Stomach (tissue), 9 donors: Measurements from ENCODE around the gene DOCK4. TPM values are rescaled to one million over a fixed set of nuclear protein-coding genes. Genes with fewer than 3 reads are reported as not detected.

Experiments used
- DNase-seq, 2 donors: peaks; one replicate each; pipeline versions ENCODE4 v3.0.0 to v3.0.0-alpha.2; 2013 to 2019
- H3K27ac ChIP-seq, 5 donors: fragments of 200-600 bp in 4 of 5; sonication (generic) in 4 of 5; one replicate each; pipeline ENCODE4 v1.5.1; 2013 to 2019; ENCODE audit warnings: mild to moderate bottlenecking in 1 of 5, moderate library complexity in 1 of 5
- H3K27me3 ChIP-seq, 3 donors: fragments of 200-600 bp; sonication (generic); one replicate each; pipeline ENCODE4 v1.5.1; 2017 to 2019; ENCODE audit warnings: mixed run types in 1 of 3
- H3K36me3 ChIP-seq, 4 donors: fragments of 200-600 bp; sonication (generic); 1 replicate in 3 of 4; 2 replicates in 1 of 4; pipeline ENCODE4 v1.5.1; 2016 to 2019
- H3K4me1 ChIP-seq, 4 donors: fragments of 200-600 bp; sonication (generic); one replicate each; pipeline ENCODE4 v1.5.1; 2016 to 2019
- H3K4me3 ChIP-seq, 4 donors: fragments of 200-600 bp; sonication (generic) in 3 of 4; one replicate each; pipeline ENCODE4 v1.5.1; 2016 to 2019; ENCODE audit warnings: mild to moderate bottlenecking in 1 of 4
- H3K9me3 ChIP-seq, 4 donors: fragments of 200-600 bp; sonication (generic); one replicate each; pipeline ENCODE4 v1.5.1; 2016 to 2019
- EP300 ChIP-seq: sonication (generic); formaldehyde crosslinking; IDR thresholded peaks from one replicate; pipeline ENCODE4 v1.6.1; 2017; ENCODE audit warnings: antibody characterized with exemption
- POLR2A ChIP-seq, 4 donors: fragments of 450-650 bp; IDR thresholded peaks; one replicate each; pipeline ENCODE4 v1.6.1; 2016; ENCODE audit warnings: antibody characterized with exemption in 4 of 4, control low read depth in 2 of 4, mild to moderate bottlenecking in 1 of 4, moderate library complexity in 1 of 4
- POLR2AphosphoS5 ChIP-seq, 3 donors: sonication (generic); formaldehyde crosslinking; IDR thresholded peaks; one replicate each; pipeline ENCODE4 v1.6.1; 2016; ENCODE audit warnings: antibody characterized with exemption in 3 of 3
- WGBS, 5 donors: extraction: QIAGEN DNeasy Blood & Tissue Kit in 3 of 5; methylation state at CpG; one replicate each; pipeline versions ENCODE4 v1.1.5 to v1.1.7; 2013 to 2018; 5-methylcytosine and 5-hydroxymethylcytosine counted together
- intact Hi-C: fragments of 100-400 bp; cut with DNase I; formaldehyde crosslinking; loops from one replicate; pipeline ENCODE4 v1.15.1; 2023; ENCODE audit warnings: low total_unique reads
- polyA plus RNA-seq, 3 donors: library from polyadenylated mRNA; stranded (reverse); fragments of 200-250 nt; gene quantifications; one replicate each; pipeline ENCODE4 v1.2.3, GENCODE V29; 2013
- total RNA-seq, 5 donors: library from RNA; depleted of rRNA; stranded (reverse); fragments of >200 nt; gene quantifications; one replicate each; pipeline versions ENCODE4 v1.1.0 to v1.2.3, GENCODE V29; 2014 to 2016
- TF ChIP-seq, protein P1 (sequence below), 7 experiments: fragments of 450-650 bp in 4 of 7; fragments of 200-600 bp in 3 of 7; sonication (generic) in 3 of 7; IDR thresholded peaks; one replicate each; pipeline ENCODE4 v1.5.1; 2016 to 2019; ENCODE audit warnings: antibody characterized with exemption in 7 of 7, control low read depth in 2 of 7, mild to moderate bottlenecking in 1 of 7
- donor health status: healthy with polysubstance abuse.
- donor health status: Bipolar disorder and iron deficiency.
- donor health status: healthy.

DOCK4 gene
- total and polyA plus RNA-seq, 8 donors: 1.1 to 54.9 (median 16.4) TPM

DNA sequence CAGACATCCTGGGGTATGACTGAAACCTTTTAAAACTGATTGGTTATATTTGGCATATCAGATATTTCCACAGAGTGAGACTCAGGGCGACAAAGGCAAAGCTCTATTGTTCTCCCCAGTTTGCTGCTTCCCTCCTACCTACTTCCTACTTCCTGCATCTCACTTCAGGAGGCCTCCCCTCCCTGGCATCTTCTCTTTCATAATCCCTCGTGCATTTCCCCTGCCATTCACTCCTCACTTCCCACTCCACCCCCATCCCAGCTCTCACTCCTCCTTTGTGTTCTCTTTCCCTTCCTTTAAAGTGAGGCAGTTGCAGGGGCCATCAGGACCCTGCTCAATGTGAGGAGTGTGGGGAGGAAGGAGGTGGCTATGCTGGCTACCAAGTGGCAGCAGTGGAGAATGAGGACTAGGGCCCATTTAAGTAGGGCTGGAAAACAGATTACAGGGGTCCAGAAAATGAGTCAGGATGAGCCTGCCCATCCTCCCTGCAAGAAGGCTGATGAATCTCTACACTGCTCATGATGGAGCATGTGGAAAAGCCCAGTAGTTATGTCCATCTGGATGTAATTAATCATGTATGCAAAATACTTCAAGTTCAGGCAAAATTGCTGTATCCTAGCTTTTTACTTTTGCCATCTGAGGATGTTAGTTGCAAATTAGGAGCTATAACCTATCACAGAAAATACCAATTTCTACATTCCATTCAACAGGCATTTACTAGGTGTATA lies 332.1 kb downstream of the DOCK4 start:
- WGBS, 5 donors: 13 to 42% (median 23%) methylated on average over 2 of the region's 2 CpGs
- intact Hi-C loops: no loop called here
- no peak overlapping the region for H3K27ac ChIP-seq
- H3K9me3 ChIP-seq: no peaks in the 10 kb centered on the region
- DNase-seq: no peak
- peaks cover 0 to 14% (median 1%) of the 10 kb centered on the region in 4 donors for H3K36me3 ChIP-seq
- peaks cover 0 to 13% (median 5%) of the 10 kb centered on the region in 4 donors for H3K4me1 ChIP-seq
- no peak overlapping the region for H3K4me3 ChIP-seq
- TF ChIP-seq POLR2A (IDR thresholded peaks at IDR 0.05): no peak
- TF ChIP-seq POLR2AphosphoS5 (IDR thresholded peaks at IDR 0.05): no peak
- no peak for TF ChIP-seq EP300
- TF ChIP-seq, protein P1, sequence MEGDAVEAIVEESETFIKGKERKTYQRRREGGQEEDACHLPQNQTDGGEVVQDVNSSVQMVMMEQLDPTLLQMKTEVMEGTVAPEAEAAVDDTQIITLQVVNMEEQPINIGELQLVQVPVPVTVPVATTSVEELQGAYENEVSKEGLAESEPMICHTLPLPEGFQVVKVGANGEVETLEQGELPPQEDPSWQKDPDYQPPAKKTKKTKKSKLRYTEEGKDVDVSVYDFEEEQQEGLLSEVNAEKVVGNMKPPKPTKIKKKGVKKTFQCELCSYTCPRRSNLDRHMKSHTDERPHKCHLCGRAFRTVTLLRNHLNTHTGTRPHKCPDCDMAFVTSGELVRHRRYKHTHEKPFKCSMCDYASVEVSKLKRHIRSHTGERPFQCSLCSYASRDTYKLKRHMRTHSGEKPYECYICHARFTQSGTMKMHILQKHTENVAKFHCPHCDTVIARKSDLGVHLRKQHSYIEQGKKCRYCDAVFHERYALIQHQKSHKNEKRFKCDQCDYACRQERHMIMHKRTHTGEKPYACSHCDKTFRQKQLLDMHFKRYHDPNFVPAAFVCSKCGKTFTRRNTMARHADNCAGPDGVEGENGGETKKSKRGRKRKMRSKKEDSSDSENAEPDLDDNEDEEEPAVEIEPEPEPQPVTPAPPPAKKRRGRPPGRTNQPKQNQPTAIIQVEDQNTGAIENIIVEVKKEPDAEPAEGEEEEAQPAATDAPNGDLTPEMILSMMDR (IDR thresholded peaks at IDR 0.05): no peak
- H3K27me3 ChIP-seq: no peaks in the 10 kb centered on the region

DNA sequence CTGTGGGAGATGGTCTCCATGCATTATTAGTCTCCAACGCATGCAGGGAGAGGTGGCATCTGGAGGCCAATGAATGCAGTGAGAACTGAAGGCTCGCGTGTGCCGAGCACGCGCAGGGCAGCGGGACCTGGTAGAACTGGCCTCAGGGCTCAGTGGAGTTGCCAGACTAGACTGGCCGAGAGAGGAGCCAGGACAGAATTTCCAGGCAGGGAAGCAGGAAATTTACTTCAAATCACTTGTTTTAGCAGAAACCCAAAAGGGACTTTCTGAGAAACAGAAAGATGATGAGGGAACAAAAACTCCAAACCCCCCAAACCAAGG lies 332.9 kb downstream of the DOCK4 start:
- no peak for DNase-seq
- Histone ChIP-seq H3K4me1 (peaks cover 0 to 13% (median 5%) of the 10 kb centered on the region in 4 donors), H3K9me3 (no peaks in the 10 kb centered on the region), H3K27me3 (no peaks in the 10 kb centered on the region), H3K36me3 (peaks cover 0 to 7% (median 2%) of the 10 kb centered on the region in 4 donors), H3K4me3 (no peak overlapping the region), H3K27ac (no peak overlapping the region)
- TF ChIP-seq, protein P1 (IDR thresholded peaks at IDR 0.05): no peak
- TF ChIP-seq POLR2AphosphoS5 (IDR thresholded peaks at IDR 0.05) (no peak), POLR2A (IDR thresholded peaks at IDR 0.05) (no peak), EP300 (no peak)
- intact Hi-C loops: no loop called here
- 88 to 93% (median 91%) methylated on average over 8 of the region's 8 CpGs for WGBS, 5 donors

DNA sequence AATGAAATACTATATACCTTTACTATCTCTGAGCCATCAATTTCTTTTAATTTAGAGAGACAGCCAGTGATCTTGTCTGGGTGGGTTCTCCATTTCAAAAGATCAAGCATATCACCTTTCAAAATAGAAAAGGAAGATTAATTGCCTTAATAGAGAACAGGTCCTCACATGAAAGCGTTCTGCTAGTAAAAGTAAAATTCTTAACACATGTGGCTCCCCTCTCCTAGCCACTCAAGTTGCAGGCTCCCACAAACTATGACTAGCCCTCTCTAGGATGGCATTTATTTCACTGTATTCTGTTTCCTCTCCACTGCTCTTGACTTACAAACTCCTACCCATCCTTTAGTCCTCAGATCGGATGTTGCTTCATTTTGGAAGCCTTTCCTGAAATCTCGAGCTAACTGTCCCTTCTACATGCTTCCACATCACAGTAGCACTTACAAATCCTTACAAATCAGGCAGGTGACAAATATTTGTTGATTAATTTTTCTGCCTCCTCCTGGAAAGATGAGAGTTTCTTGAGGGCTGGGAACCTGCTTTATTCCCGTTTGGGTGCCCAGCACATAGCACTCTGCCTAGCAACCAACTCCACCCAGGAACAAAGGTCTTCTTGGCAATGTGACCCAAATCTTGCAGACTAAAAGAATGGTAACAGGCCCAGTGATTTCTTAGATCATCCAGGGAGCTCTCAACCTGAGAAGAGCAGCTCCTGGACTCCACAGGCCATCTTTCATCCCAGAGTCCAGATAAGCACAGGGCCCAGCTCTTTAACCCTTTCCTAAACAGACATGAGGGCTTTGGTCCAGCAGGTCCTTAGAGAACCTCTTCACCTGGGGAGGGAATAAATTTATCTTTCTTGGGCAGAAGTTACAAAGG lies 333.5 kb downstream of the DOCK4 start:
- Histone ChIP-seq H3K36me3 (peaks cover 0 to 10% (median 4%) of the 10 kb centered on the region in 4 donors), H3K9me3 (no peaks in the 10 kb centered on the region), H3K4me1 (peaks cover 0 to 13% (median 5%) of the 10 kb centered on the region in 4 donors), H3K27me3 (no peaks in the 10 kb centered on the region), H3K4me3 (no peak overlapping the region), H3K27ac (no peak overlapping the region)
- TF ChIP-seq POLR2A (IDR thresholded peaks at IDR 0.05) (no peak), POLR2AphosphoS5 (IDR thresholded peaks at IDR 0.05) (no peak), EP300 (no peak)
- TF ChIP-seq, protein P1 (IDR thresholded peaks at IDR 0.05): no peak
- 57 to 73% (median 68%) methylated on average over 4 of the region's 4 CpGs for WGBS, 5 donors
- no peak for DNase-seq
- intact Hi-C loops: no loop called here

DNA sequence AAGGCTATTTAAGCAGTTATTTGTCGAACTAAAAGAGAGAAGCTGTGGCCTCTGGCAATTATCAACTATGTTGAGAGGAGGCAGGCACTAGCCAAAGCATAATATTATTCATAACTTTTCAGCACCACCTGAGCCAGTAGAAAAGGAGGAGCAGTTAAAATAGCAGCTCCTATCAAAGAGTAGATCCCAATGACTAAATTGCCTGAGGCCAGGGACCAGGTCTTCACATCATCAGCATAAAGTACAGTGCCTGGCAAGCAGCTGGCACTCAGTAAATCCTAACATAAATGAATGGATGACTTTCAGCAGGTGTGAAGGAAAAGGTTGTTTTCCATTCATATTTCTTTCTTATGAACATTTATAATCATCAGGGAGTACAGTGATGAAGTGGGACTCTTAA lies 334.9 kb downstream of the DOCK4 start:
- H3K9me3 ChIP-seq: no peaks in the 10 kb centered on the region
- peaks cover 0 to 14% (median 6%) of the 10 kb centered on the region in 4 donors for H3K36me3 ChIP-seq
- peaks cover 0 to 13% (median 5%) of the 10 kb centered on the region in 4 donors for H3K4me1 ChIP-seq
- no peak overlapping the region for H3K27ac ChIP-seq
- no peak overlapping the region for H3K4me3 ChIP-seq
- 80 to 100% (median 94%) methylated on average over 1 of the region's 1 CpG for WGBS, 5 donors
- no peak for DNase-seq
- intact Hi-C loops: no loop called here
- TF ChIP-seq POLR2AphosphoS5 (IDR thresholded peaks at IDR 0.05) (no peak), POLR2A (IDR thresholded peaks at IDR 0.05) (no peak), EP300 (no peak)
- TF ChIP-seq, protein P1 (IDR thresholded peaks at IDR 0.05): no peak
- no peaks in the 10 kb centered on the region for H3K27me3 ChIP-seq
